K562 (cell line): ENCODE data around the gene NIPSNAP3A. TPM values are rescaled to one million over a fixed set of nuclear protein-coding genes. Genes with fewer than 3 reads are reported as not detected.

Experiments
- ATAC-seq: fragments of 200-7000 bp; cut with Tn5 transposase; 3 replicates; pipeline ENCODE4 v1.9.1; 2020; ENCODE audit warnings: moderate library complexity
- BruUV-seq: library from RNA; stranded (reverse); fragments of 400-500 nt; replicated peaks from 2 replicates; lab custom pipeline; 2021; lab: Mats Ljungman, UMichigan
- CTCF ChIA-PET: fragments of 300-600 bp; formaldehyde crosslinking; extraction: SDS; loops from one replicate; lab custom pipeline; 2021; ENCODE audit warnings: low intra/inter-chr PET ratio; lab: Yijun Ruan, JAX
- POLR2A ChIA-PET: fragments of 300-600, 350-650 bp; sonication (Branson Sonifier 250); formaldehyde crosslinking; extraction: SDS; loops from one replicate; lab custom pipeline; 2021; ENCODE audit warnings: antibody characterized with exemption, inconsistent platforms; lab: Yijun Ruan, JAX
- DNase-seq, 4 experiments: peaks; one replicate each; pipeline versions ENCODE4 v3.0.0 to v3.0.0-alpha.2; 2011 to 2018; ENCODE audit warnings: low spot score in 3 of 4, mixed read lengths in 3 of 4; ENCODE audit errors: extremely low read depth in 1 of 4
- FAIRE-seq: peaks from 2 replicates; lab custom pipeline; 2011; peaks lifted over from hg19 to GRCh38; lab: Jason Lieb, UNC
- H2AFZ ChIP-seq: 2 replicates; pipeline ENCODE4 v1.6.0; 2011; ENCODE audit warnings: low read depth, low read length, control low read depth, inconsistent platforms
- H3K27ac ChIP-seq: fragments of 200-600 bp; 3 replicates; pipeline ENCODE4 v1.8.0; 2011; ENCODE audit warnings: low read depth, mild to moderate bottlenecking, control low read depth, inconsistent platforms, low read length, moderate library complexity, mixed read lengths; ENCODE audit errors: extremely low read depth
- H3K27me3 ChIP-seq, 2 experiments: fragments of 300-600 bp in 1 of 2; 2 replicates in 1 of 2; 3 replicates in 1 of 2; pipeline versions ENCODE4 v1.6.0 to v1.8.0; 2011; ENCODE audit warnings: inconsistent platforms in 2 of 2, low read length in 2 of 2, mild to moderate bottlenecking in 1 of 2, mixed read lengths in 1 of 2, moderate library complexity in 1 of 2; ENCODE audit not compliant: control insufficient read depth in 2 of 2, insufficient read depth in 2 of 2
- H3K36me3 ChIP-seq: fragments of 300-600 bp; 3 replicates; pipeline ENCODE4 v1.8.0; 2011; ENCODE audit warnings: mild to moderate bottlenecking, low read length, inconsistent platforms; ENCODE audit not compliant: control insufficient read depth, insufficient read depth
- H3K4me1 ChIP-seq, 2 experiments: fragments of 200-600 bp in 1 of 2; replicated peaks in 1 of 2; 2 replicates in 1 of 2; 3 replicates in 1 of 2; pipeline versions ENCODE4 v1.5.1 to v1.8.0; 2011; ENCODE audit warnings: inconsistent platforms in 2 of 2, low read length in 2 of 2, mild to moderate bottlenecking in 1 of 2, mixed read lengths in 1 of 2, moderate library complexity in 1 of 2; ENCODE audit not compliant: control insufficient read depth in 2 of 2, insufficient read depth in 2 of 2
- H3K4me2 ChIP-seq: 2 replicates; pipeline ENCODE4 v1.6.1; 2011; ENCODE audit warnings: low read length, control low read depth, inconsistent platforms, mixed read lengths; ENCODE audit not compliant: insufficient read depth
- H3K4me3 ChIP-seq: fragments of 200-600 bp; sonication (generic), shearing (Covaris generic); 2 replicates; pipeline ENCODE4 v1.5.1; 2016; ENCODE audit warnings: control low read depth, inconsistent platforms
- H3K79me2 ChIP-seq: fragments of 200-600 bp; 3 replicates; pipeline ENCODE4 v1.8.0; 2011; ENCODE audit warnings: low read length, inconsistent platforms; ENCODE audit not compliant: control insufficient read depth, insufficient read depth
- H3K9ac ChIP-seq, 2 experiments: 2 replicates each; pipeline versions ENCODE4 v1.6.0 to v1.6.1; 2011; ENCODE audit warnings: low read depth in 2 of 2, low read length in 2 of 2, control low read depth in 1 of 2, inconsistent platforms in 1 of 2, mild to moderate bottlenecking in 1 of 2, mixed read lengths in 1 of 2; ENCODE audit not compliant: insufficient read depth in 1 of 2
- H3K9me1 ChIP-seq: one replicate; pipeline ENCODE4 v1.6.0; 2011; ENCODE audit warnings: inconsistent platforms, mild to moderate bottlenecking, low read length, moderate library complexity; ENCODE audit not compliant: control insufficient read depth, insufficient read depth
- H3K9me3 ChIP-seq: replicated peaks from 2 replicates; pipeline ENCODE4 v1.5.1; 2011; ENCODE audit warnings: low read depth, low read length, inconsistent platforms; ENCODE audit not compliant: control insufficient read depth, insufficient read depth
- H4K20me1 ChIP-seq: replicated peaks from 2 replicates; pipeline ENCODE4 v1.6.1; 2011; ENCODE audit warnings: low read length, inconsistent platforms, mixed read lengths; ENCODE audit not compliant: control insufficient read depth, insufficient read depth
- E2F4 ChIP-seq: sonication (generic); formaldehyde crosslinking; IDR thresholded peaks from 2 replicates; pipeline ENCODE4 v1.8.0; 2022; ENCODE audit warnings: mild to moderate bottlenecking, low read depth, missing genetic modification reagents
- GABPB2 ChIP-seq: fragments of 250-450 bp; sonication (Bioruptor Pico); conservative IDR thresholded peaks from 2 replicates; pipeline ENCODE4 v1.5.1; 2021; ENCODE audit warnings: mild to moderate bottlenecking
- HDGF ChIP-seq: fragments of 450-650 bp; IDR thresholded peaks from 2 replicates; pipeline ENCODE4 v1.6.1; 2016
- HMG20B ChIP-seq: fragments of 250-450 bp; sonication (Bioruptor Pico); IDR thresholded peaks from 2 replicates; pipeline ENCODE4 v1.5.0; 2021; ENCODE audit warnings: mild to moderate bottlenecking
- MXI1 ChIP-seq: IDR thresholded peaks from 2 replicates; pipeline ENCODE4 v1.6.1; 2011; ENCODE audit warnings: low read depth, mild to moderate bottlenecking, improper control_type of control experiment, low read length
- MYBL2 ChIP-seq, 2 experiments: fragments of 450-650 bp in 1 of 2; sonication (generic) in 1 of 2; formaldehyde crosslinking in 1 of 2; IDR thresholded peaks; 2 replicates each; pipeline versions ENCODE4 v1.6.1 to v1.8.1; 2017 to 2022; ENCODE audit warnings: borderline replicate concordance in 1 of 2, inconsistent platforms in 1 of 2, low read depth in 1 of 2, mild to moderate bottlenecking in 1 of 2, missing genetic modification reagents in 1 of 2, moderate library complexity in 1 of 2
- PHF21A ChIP-seq: fragments of 450-650 bp; IDR thresholded peaks from 2 replicates; pipeline ENCODE4 v1.6.1; 2017; ENCODE audit warnings: low read depth, borderline replicate concordance
- RFX1 ChIP-seq: fragments of 450-650 bp; IDR thresholded peaks from 2 replicates; pipeline ENCODE4 v1.6.1; 2016; ENCODE audit warnings: mild to moderate bottlenecking, moderate library complexity
- SETDB1 ChIP-seq: IDR thresholded peaks from one replicate; pipeline ENCODE4 v1.6.1; 2012; ENCODE audit warnings: low read length, control low read depth, inconsistent platforms
- YY1 ChIP-seq, 3 experiments: IDR thresholded peaks; 2 replicates each; pipeline ENCODE4 v1.6.1; 2011; ENCODE audit warnings: low read length in 2 of 3, mild to moderate bottlenecking in 2 of 3, moderate library complexity in 2 of 3, borderline replicate concordance in 1 of 3, control low read depth in 1 of 3, low read depth in 1 of 3; ENCODE audit not compliant: insufficient read depth in 3 of 3, insufficient replicate concordance in 2 of 3, control insufficient read depth in 1 of 3, insufficient read length in 1 of 3; ENCODE audit errors: extremely low read depth in 1 of 3
- ZC3H11A ChIP-seq: IDR thresholded peaks from 2 replicates; pipeline ENCODE4 v1.6.1; 2012; ENCODE audit warnings: low read depth, low read length, improper control_type of control experiment
- ZFP30 ChIP-seq: fragments of 250-450 bp; sonication (Bioruptor Pico); IDR thresholded peaks from 2 replicates; pipeline ENCODE4 v1.8.0; 2022; ENCODE audit warnings: moderate library complexity, mild to moderate bottlenecking, inconsistent platforms, borderline replicate concordance
- ZNF431 ChIP-seq: sonication (generic); formaldehyde crosslinking; IDR thresholded peaks from 2 replicates; pipeline ENCODE4 v1.8.0; 2022; ENCODE audit warnings: mild to moderate bottlenecking, missing genetic modification reagents
- ZNF79 ChIP-seq: fragments of 250-450 bp; sonication (Bioruptor Pico); IDR thresholded peaks from 2 replicates; pipeline ENCODE4 v1.4.0; 2020; ENCODE audit warnings: low read depth, mild to moderate bottlenecking, moderate library complexity
- WGBS: fragments of 100-300 bp; shearing (Covaris generic); methylation state at CpG from one replicate; pipeline ENCODE4 v1.1.6; 2016; ENCODE audit warnings: low coverage, mixed read lengths; ENCODE audit not compliant: insufficient coverage; ENCODE audit errors: missing lambda C conversion rate; 5-methylcytosine and 5-hydroxymethylcytosine counted together
- in situ Hi-C: fragments of 300-500 bp; cut with MboI; formaldehyde crosslinking; loops from 4 replicates; pipeline ENCODE4 v1.15.0; 2018; ENCODE audit warnings: inconsistent platforms, mixed read lengths
- intact Hi-C: fragments of 100-400 bp; cut with micrococcal nuclease; formaldehyde crosslinking; loops from 2 replicates; pipeline ENCODE4 v1.14.2; 2022
- polyA plus RNA-seq, 8 experiments: library from polyadenylated mRNA; depleted of rRNA in 4 of 8; stranded (reverse) in 5 of 8; unstranded in 3 of 8; fragments of >200 nt; fragmentation: Nextera tagmentation in 2 of 8; fragmentation: Illumina TruSeq in 1 of 8; extraction: Ambion mirVana in 2 of 8; extraction: Trizol in 1 of 8; gene quantifications; 2 replicates each; pipeline versions ENCODE4 v1.2.1 to v1.2.3, GENCODE V29; 2011 to 2014; ENCODE audit warnings: inconsistent platforms in 1 of 8, missing spikeins in 1 of 8
- total RNA-seq, 7 experiments: library from RNA; depleted of rRNA in 6 of 7; stranded (reverse); fragments of >200 nt in 6 of 7; fragmentation: Illumina TruSeq in 2 of 7; extraction: Trizol in 2 of 7; gene quantifications; 2 replicates each; pipeline versions ENCODE4 v1.2.1 to v1.2.3, GENCODE V29; 2011 to 2021; ENCODE audit warnings: low replicate concordance in 1 of 7
- TF ChIP-seq, protein P1 (sequence below): fragments of 450-650 bp; IDR thresholded peaks from 2 replicates; pipeline ENCODE4 v1.6.1; 2017; ENCODE audit warnings: mild to moderate bottlenecking, moderate library complexity

Gene NIPSNAP3A
- total and polyA plus RNA-seq, 9 of the 15 experiments (the other 6 are each of a cell fraction or from before 2014, with no cell fraction given) = 25.3 to 132 (median 40.5) TPM

DNA sequence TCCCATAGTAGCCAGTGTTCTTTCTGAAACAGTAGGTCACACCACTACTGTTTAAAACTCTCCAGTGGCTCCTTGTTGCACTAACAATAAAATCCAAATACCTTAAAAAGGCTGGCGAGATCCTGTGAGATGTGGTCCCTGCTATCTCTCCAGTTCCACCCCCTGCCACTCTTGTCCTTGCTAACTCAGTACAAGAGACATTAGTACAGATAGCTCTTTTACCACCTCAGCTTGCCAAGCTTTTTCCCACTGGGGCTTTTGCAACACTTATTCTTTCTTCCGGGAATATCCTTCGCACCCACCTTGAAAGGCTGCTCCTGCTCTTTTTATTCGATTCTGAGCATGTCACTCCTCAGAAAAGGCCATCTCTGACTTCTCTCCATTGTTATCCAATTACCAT is 31.3 kb downstream of the NIPSNAP3A start (continued):
- no peak for TF ChIP-seq E2F4 (CRISPR knock-in tag)
- TF ChIP-seq HDGF = no peak
- TF ChIP-seq ZC3H11A = no peak

DNA sequence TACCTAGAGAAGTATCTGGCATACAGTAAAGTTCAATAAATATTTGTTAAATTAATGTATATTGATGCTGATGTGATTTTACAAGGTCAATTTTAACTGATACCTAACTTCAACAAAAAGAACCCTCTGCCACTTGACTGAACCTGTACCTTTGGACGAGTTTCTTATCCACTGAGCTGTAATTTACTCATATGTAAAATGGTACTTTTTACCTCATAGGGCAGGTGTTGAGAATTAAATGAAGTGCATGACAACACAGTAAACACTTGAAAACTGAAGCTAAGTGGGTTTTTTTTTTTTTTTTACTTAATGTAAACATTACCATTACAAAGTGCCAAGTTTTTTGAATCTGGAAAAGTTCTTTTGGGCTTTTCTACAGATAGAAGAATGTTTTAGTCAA is 31.9 kb downstream of the NIPSNAP3A start:
- no peak for ATAC-seq

More for the DNA sequence above, 31.9 kb downstream of the NIPSNAP3A start:
- no peak overlapping the region for H3K4me3 ChIP-seq
- H3K79me2 ChIP-seq = no peaks in the 10 kb centered on the region
- intact Hi-C loops = no loop called here
- TF ChIP-seq ZNF79 (CRISPR knock-in tag) (no peak), SETDB1 (no peak), GABPB2 (CRISPR knock-in tag) (no peak), MXI1 (no peak), HMG20B (CRISPR knock-in tag) (no peak), MYBL2 (IDR thresholded peaks at IDR 0.05; ENCODE audit: low read depth) (no peak), MYBL2 (CRISPR knock-in tag; IDR thresholded peaks at IDR 0.05; ENCODE audit: borderline replicate concordance) (no peak), RFX1 (no peak), ZFP30 (CRISPR knock-in tag) (no peak), ZNF431 (CRISPR knock-in tag) (no peak), YY1 (IDR thresholded peaks at IDR 0.05; ENCODE audit: borderline replicate concordance in 1 of 3, control insufficient read depth in 1 of 3, extremely low read depth in 1 of 3, insufficient read depth in 3 of 3, insufficient read length in 1 of 3, insufficient replicate concordance in 2 of 3, low read depth in 1 of 3, low read length in 2 of 3) (no peak), PHF21A (no peak)
- TF ChIP-seq, protein P1, sequence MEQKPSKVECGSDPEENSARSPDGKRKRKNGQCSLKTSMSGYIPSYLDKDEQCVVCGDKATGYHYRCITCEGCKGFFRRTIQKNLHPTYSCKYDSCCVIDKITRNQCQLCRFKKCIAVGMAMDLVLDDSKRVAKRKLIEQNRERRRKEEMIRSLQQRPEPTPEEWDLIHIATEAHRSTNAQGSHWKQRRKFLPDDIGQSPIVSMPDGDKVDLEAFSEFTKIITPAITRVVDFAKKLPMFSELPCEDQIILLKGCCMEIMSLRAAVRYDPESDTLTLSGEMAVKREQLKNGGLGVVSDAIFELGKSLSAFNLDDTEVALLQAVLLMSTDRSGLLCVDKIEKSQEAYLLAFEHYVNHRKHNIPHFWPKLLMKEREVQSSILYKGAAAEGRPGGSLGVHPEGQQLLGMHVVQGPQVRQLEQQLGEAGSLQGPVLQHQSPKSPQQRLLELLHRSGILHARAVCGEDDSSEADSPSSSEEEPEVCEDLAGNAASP = no peak
- TF ChIP-seq, all 486 proteins: peak for 0
- no peaks in the 10 kb centered on the region for H3K9me3 ChIP-seq
- CTCF ChIA-PET = no interaction called here
- no peak overlapping the region for H3K9ac ChIP-seq
- DNase-seq (no peak), FAIRE-seq (no peak)
- H3K4me2 ChIP-seq = no peak overlapping the region
- H3K9me1 ChIP-seq = no peaks in the 10 kb centered on the region
- no peaks in the 10 kb centered on the region for H4K20me1 ChIP-seq
- POLR2A ChIA-PET = no interaction called here
- no peaks in the 10 kb centered on the region; the same call in 2 of the 3 replicates for H3K36me3 ChIP-seq
- WGBS = 17% methylated on average over 1 of the region's 1 CpG
- peaks cover 3 to 18% of the 10 kb centered on the region in 2 experiments for H3K4me1 ChIP-seq
- no TSS peak for BruUV-seq
- in situ Hi-C loops = no loop called here
- H3K27ac ChIP-seq = no peak overlapping the region
- H3K27me3 ChIP-seq = no peaks in the 10 kb centered on the region
- H2AFZ ChIP-seq = no peak overlapping the region
